Measurements from ENCODE around the gene TCF7L2.

TCF7L2 gene

GRCh38 chr10:113033991-113034390 lies 83.9 kb downstream of the TCF7L2 start:
- TF ChIP-seq EZH2phosphoT487 (conservative IDR thresholded peaks at IDR 0.05; ENCODE audit: low read length): no peak
- TF ChIP-seq CTCF (IDR thresholded peaks at IDR 0.05; ENCODE audit: insufficient read depth, low read length, poor library complexity, severe bottlenecking): no peak
- H3K36me3 ChIP-seq (ENCODE audit: low read length): no peaks in the 10 kb centered on the region
- H3K4me3 ChIP-seq (ENCODE audit: insufficient read depth, low read length, poor library complexity, severe bottlenecking): no peak overlapping the region
- no peaks in the 10 kb centered on the region for H3K27me3 ChIP-seq (ENCODE audit: low read length)
- H3K9me3 ChIP-seq (ENCODE audit: insufficient read depth, low read length): no peaks in the 10 kb centered on the region
- no peak overlapping the region for H3K27ac ChIP-seq (ENCODE audit: low read depth, low read length)
- no peak overlapping the region for H2AFZ ChIP-seq (ENCODE audit: low read depth, low read length, severe bottlenecking)
- no peak overlapping the region for H3K9ac ChIP-seq (ENCODE audit: low read length)
- no peaks in the 10 kb centered on the region for H3F3A ChIP-seq (ENCODE audit: insufficient read depth)
- H3K4me2 ChIP-seq (ENCODE audit: low read depth, low read length, poor library complexity, severe bottlenecking): no peak overlapping the region
- H3K9me2 ChIP-seq (replicated peaks; ENCODE audit: insufficient read depth, low read length): no peaks in the 10 kb centered on the region
- no peaks in the 10 kb centered on the region for H4K20me1 ChIP-seq (ENCODE audit: low read depth, low read length)
- no peaks in the 10 kb centered on the region for H3K79me2 ChIP-seq (ENCODE audit: insufficient read depth, low read length)

- Histone ChIP-seq H3F3A (ENCODE audit: insufficient read depth) (no peaks in the 10 kb centered on the region), H3K36me3 (ENCODE audit: low read length) (no peaks in the 10 kb centered on the region), H3K9me3 (ENCODE audit: insufficient read depth, low read length) (no peaks in the 10 kb centered on the region), H3K9me2 (replicated peaks; ENCODE audit: insufficient read depth, low read length) (no peaks in the 10 kb centered on the region), H3K27ac (ENCODE audit: low read depth, low read length) (no peak overlapping the region), H3K9ac (ENCODE audit: low read length) (no peak overlapping the region), H3K4me3 (ENCODE audit: insufficient read depth, low read length, poor library complexity, severe bottlenecking) (no peak overlapping the region), H4K20me1 (ENCODE audit: low read depth, low read length) (no peaks in the 10 kb centered on the region), H3K27me3 (ENCODE audit: low read length) (no peaks in the 10 kb centered on the region), H3K79me2 (ENCODE audit: insufficient read depth, low read length) (no peaks in the 10 kb centered on the region), H2AFZ (ENCODE audit: low read depth, low read length, severe bottlenecking) (no peak overlapping the region), H3K4me2 (ENCODE audit: low read depth, low read length, poor library complexity, severe bottlenecking) (no peak overlapping the region)
- TF ChIP-seq CTCF (IDR thresholded peaks at IDR 0.05; ENCODE audit: insufficient read depth, low read length, poor library complexity, severe bottlenecking) (no peak), EZH2phosphoT487 (conservative IDR thresholded peaks at IDR 0.05; ENCODE audit: low read length) (no peak)
Measured at GRCh38 chr10:113035732-113036312, 85.8 kb downstream of the TCF7L2 start.

GRCh38 chr10:113036619-113037018 lies 86.6 kb downstream of the TCF7L2 start:
- H4K20me1 ChIP-seq (ENCODE audit: low read depth, low read length): no peaks in the 10 kb centered on the region

More at GRCh38 chr10:113036619-113037018, 86.6 kb downstream of the TCF7L2 start:
- Histone ChIP-seq H3K9ac (ENCODE audit: low read length) (no peak overlapping the region), H3K9me3 (ENCODE audit: insufficient read depth, low read length) (no peaks in the 10 kb centered on the region), H3K27ac (ENCODE audit: low read depth, low read length) (no peak overlapping the region), H3K4me3 (ENCODE audit: insufficient read depth, low read length, poor library complexity, severe bottlenecking) (no peak overlapping the region), H3K9me2 (replicated peaks; ENCODE audit: insufficient read depth, low read length) (no peaks in the 10 kb centered on the region), H2AFZ (ENCODE audit: low read depth, low read length, severe bottlenecking) (no peak overlapping the region), H3F3A (ENCODE audit: insufficient read depth) (no peaks in the 10 kb centered on the region), H3K79me2 (ENCODE audit: insufficient read depth, low read length) (no peaks in the 10 kb centered on the region), H3K27me3 (ENCODE audit: low read length) (no peaks in the 10 kb centered on the region), H3K4me2 (ENCODE audit: low read depth, low read length, poor library complexity, severe bottlenecking) (no peak overlapping the region), H3K36me3 (ENCODE audit: low read length) (no peaks in the 10 kb centered on the region)
- no peak for TF ChIP-seq CTCF (IDR thresholded peaks at IDR 0.05; ENCODE audit: insufficient read depth, low read length, poor library complexity, severe bottlenecking)
- TF ChIP-seq EZH2phosphoT487 (conservative IDR thresholded peaks at IDR 0.05; ENCODE audit: low read length): no peak

Measured in SU-DHL-6 (cell line).